Astrocyte of the spinal cord (primary cell): ENCODE data around the gene TMEM11.

ENCODE experiments used
- DNase-seq: peaks from one replicate; pipeline ENCODE4 v3.0.0; 2011; ENCODE audit warnings: low read depth, low spot score
- H3K4me3 ChIP-seq: 2 replicates; pipeline ENCODE4 v1.5.1; 2011; ENCODE audit warnings: low read depth, mild to moderate bottlenecking, low read length, moderate library complexity
- CTCF ChIP-seq: IDR thresholded peaks from 2 replicates; pipeline ENCODE4 v1.5.1; 2012; ENCODE audit warnings: low read depth, mild to moderate bottlenecking, low read length, inconsistent platforms
- in situ Hi-C: cut with HindIII; loops from 2 replicates; pipeline ENCODE4 v1.10.0; 2017; ENCODE audit warnings: low sequenced_read_pairs

The TMEM11 gene

DNA sequence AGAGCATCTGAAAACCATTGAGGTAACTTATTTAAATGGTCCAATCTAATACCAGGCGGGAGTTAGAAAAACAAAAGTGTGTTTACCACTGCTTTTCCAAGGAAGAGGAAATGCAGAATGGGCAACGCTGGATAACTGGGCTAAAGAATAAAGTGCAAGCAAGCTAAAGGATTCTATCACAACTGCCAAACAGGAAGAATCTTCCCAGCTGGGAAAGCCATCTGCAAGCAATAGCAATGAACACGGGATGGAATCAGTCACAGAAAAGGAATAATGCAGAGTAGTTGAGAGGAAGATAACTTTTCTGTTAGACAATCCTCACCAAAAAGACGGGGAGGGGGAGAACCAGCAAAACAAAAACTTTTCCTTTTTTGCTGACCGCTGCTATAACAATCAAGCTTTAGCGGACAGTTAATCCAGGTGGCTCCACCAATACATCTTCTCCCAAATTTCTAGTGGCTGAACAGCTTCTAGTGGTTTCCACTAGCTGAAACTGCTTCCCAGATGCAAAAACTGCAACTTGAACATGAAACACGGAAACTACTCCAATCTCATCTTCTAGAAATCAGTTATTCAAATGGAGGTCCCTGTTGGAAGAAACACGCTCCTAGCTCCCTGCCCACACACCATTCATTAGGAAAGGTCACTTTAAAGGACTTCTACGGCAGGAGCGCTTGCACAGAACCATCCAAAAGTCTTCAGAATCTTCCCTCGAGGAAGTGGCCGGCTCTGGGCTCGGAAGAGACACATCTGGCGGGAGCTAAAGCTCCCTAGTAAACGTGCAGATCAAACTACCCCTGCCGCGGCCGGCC, 929 bp downstream of the TMEM11 start:
- TF ChIP-seq CTCF: no peak
- in situ Hi-C loops: no loop called here
- no peak for DNase-seq
- peak overlapping the region; percentile 99 for H3K4me3 ChIP-seq

DNA sequence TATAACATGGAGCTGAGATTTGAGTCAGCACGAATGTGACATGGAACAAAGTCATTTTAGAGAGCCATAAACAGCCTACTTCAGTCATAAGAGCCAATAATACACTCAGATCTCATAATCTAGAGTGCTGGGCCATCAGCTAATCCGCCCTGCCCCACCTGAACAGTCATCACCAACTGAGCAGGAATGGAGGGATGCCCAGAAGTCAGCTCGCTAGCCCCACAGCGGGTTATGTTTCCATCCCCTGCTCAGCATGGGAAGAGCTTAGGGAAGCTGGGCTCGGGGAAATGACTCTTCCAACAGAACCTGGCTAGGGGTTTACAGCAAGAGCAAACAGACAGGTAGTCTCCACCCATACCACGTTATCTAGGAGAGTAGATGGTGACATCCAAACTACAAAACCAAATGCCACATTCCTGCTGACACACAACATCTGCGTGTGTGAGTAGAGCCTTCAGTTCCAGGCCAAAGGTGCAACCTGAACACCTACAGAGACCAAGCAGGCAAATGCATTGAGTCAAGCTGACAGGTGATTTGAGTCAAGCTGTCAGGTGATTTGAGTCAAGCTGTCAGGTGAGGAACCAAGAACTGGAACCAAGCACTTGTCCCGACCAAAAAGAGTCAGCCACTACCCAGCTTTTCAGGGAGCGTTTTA, 2.0 kb downstream of the TMEM11 start:
- TF ChIP-seq CTCF: no peak

GRCh38 chr17:21210411-21211076, 3.4 kb downstream of the TMEM11 start:
- no peak overlapping the region for H3K4me3 ChIP-seq
- in situ Hi-C loops: no loop called here
- no peak for TF ChIP-seq CTCF
- no peak for DNase-seq

More for the DNA sequence above, 2.0 kb downstream of the TMEM11 start:
- H3K4me3 ChIP-seq: no peak overlapping the region
- no peak for DNase-seq
- in situ Hi-C loops: no loop called here

- no peak for DNase-seq
- no peak for TF ChIP-seq CTCF
- in situ Hi-C loops: no loop called here
- H3K4me3 ChIP-seq: no peak overlapping the region
These were observed 4.3 kb downstream of the TMEM11 start for GRCh38 chr17:21209511-21210175.

DNA sequence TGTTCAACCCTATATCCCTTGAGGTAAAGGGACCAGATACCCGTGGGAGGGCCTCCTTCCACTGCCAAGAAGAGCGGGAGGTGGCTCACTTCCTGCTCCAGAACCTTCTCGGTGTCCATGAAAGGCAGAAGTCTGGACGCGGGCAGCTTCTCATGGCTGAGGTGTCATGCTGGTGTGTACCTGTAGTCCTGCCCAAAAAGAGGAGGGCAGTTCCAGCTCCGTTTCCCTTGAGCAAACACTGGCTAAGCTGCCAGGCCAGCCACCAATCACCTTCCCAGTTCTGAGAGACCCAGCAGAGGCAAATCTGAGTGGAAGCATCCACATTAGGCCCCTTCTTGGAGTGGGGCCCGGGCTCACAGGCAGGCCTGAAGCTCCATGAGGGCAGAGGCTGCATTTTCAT, 5.6 kb downstream of the TMEM11 start:
- no peak for DNase-seq
- H3K4me3 ChIP-seq: no peak overlapping the region
- no peak for TF ChIP-seq CTCF
- in situ Hi-C loops: no loop called here

GRCh38 chr17:21204935-21205334, 9.0 kb downstream of the TMEM11 start:
- H3K4me3 ChIP-seq: no peak overlapping the region
- no peak for DNase-seq
- in situ Hi-C loops: no loop called here
- TF ChIP-seq CTCF: no peak
